CD4-positive, alpha-beta memory T cell (primary cell): ENCODE results near the gene NRSN2. TPM values are rescaled to one million over a fixed set of nuclear protein-coding genes. Genes with fewer than 3 reads are reported as not detected.

ENCODE experiments used
- CTCF ChIA-PET: fragments of 350-600 bp; sonication (Branson Sonifier 250); formaldehyde crosslinking; loops from one replicate; lab custom pipeline; 2021; ENCODE audit warnings: inconsistent platforms; ENCODE audit not compliant: partially characterized antibody; lab: Charles Lee
- POLR2A ChIA-PET: fragments of 350-600 bp; sonication (Branson Sonifier 250); formaldehyde crosslinking; loops from one replicate; lab custom pipeline; 2021; ENCODE audit not compliant: partially characterized antibody; lab: Charles Lee
- DNase-seq, 5 donors: peaks; one replicate each; pipeline versions ENCODE4 v3.0.0 to v3.0.0-alpha.2; 2020 to 2022; ENCODE audit warnings: mixed read lengths in 1 of 5
- H3K27ac ChIP-seq: one replicate; pipeline ENCODE4 v1.7.0; 2013; ENCODE audit warnings: low read depth, low read length
- H3K27me3 ChIP-seq: 2 replicates; pipeline ENCODE4 v1.7.0; 2013; ENCODE audit warnings: mild to moderate bottlenecking, low read length, moderate library complexity; ENCODE audit not compliant: insufficient read depth
- H3K36me3 ChIP-seq: 2 replicates; pipeline ENCODE4 v1.7.0; 2013; ENCODE audit warnings: mild to moderate bottlenecking, low read length, moderate library complexity; ENCODE audit not compliant: insufficient read depth
- H3K4me1 ChIP-seq: 2 replicates; pipeline ENCODE4 v1.7.0; 2013; ENCODE audit warnings: mild to moderate bottlenecking, low read length, moderate library complexity; ENCODE audit not compliant: insufficient read depth
- H3K4me3 ChIP-seq, 2 donors: one replicate each; pipeline ENCODE4 v1.7.0; 2013; ENCODE audit warnings: low read length in 2 of 2, mild to moderate bottlenecking in 1 of 2
- H3K9me3 ChIP-seq, 2 donors: one replicate each; pipeline ENCODE4 v1.7.0; 2013; ENCODE audit warnings: low read length in 2 of 2, control low read depth in 1 of 2; ENCODE audit not compliant: control insufficient read depth in 1 of 2
- H3K27ac Mint-ChIP-seq, 7 donors: one replicate each; pipeline ENCODE4 v1.8.0; 2020 to 2021; ENCODE audit warnings: mixed read lengths in 7 of 7, mild to moderate bottlenecking in 6 of 7, inconsistent platforms in 3 of 7, moderate library complexity in 3 of 7
- H3K27me3 Mint-ChIP-seq, 2 donors: one replicate each; pipeline ENCODE4 v1.8.0; 2020 to 2021; ENCODE audit warnings: mixed read lengths in 2 of 2
- H3K36me3 Mint-ChIP-seq, 2 donors: one replicate each; pipeline ENCODE4 v1.8.0; 2020 to 2021; ENCODE audit warnings: mixed read lengths in 2 of 2, inconsistent platforms in 1 of 2, mild to moderate bottlenecking in 1 of 2
- H3K4me1 Mint-ChIP-seq, 4 donors: one replicate each; pipeline ENCODE4 v1.8.0; 2020 to 2021; ENCODE audit warnings: mixed read lengths in 4 of 4, mild to moderate bottlenecking in 1 of 4
- H3K4me3 Mint-ChIP-seq, 8 donors: one replicate each; pipeline ENCODE4 v1.8.0; 2020 to 2021; ENCODE audit warnings: mixed read lengths in 8 of 8, mild to moderate bottlenecking in 7 of 8, moderate library complexity in 6 of 8, inconsistent platforms in 3 of 8
- H3K9me3 Mint-ChIP-seq, 8 donors: one replicate each; pipeline ENCODE4 v1.8.0; 2020 to 2021; ENCODE audit warnings: mixed read lengths in 8 of 8, mild to moderate bottlenecking in 5 of 8, inconsistent platforms in 3 of 8, moderate library complexity in 1 of 8
- intact Hi-C: fragments of 100-400 bp; cut with micrococcal nuclease; formaldehyde crosslinking; loops from one replicate; pipeline ENCODE4 v1.15.1; 2023
- polyA plus RNA-seq, 2 donors: library from polyadenylated mRNA; unstranded; fragments of 300-500 nt; fragmentation: Illumina TruSeq; gene quantifications; one replicate each; pipeline ENCODE4 v1.2.3, GENCODE V29; 2021
- total RNA-seq, 2 experiments: library from RNA; stranded (reverse); gene quantifications; one replicate each; pipeline ENCODE4 v1.2.3, GENCODE V29; 2021

The NRSN2 gene
- total and polyA plus RNA-seq, 4 experiments from 2014 or later = 0.52 to 1.3 (median 1.1) TPM; not detected in 1

DNA sequence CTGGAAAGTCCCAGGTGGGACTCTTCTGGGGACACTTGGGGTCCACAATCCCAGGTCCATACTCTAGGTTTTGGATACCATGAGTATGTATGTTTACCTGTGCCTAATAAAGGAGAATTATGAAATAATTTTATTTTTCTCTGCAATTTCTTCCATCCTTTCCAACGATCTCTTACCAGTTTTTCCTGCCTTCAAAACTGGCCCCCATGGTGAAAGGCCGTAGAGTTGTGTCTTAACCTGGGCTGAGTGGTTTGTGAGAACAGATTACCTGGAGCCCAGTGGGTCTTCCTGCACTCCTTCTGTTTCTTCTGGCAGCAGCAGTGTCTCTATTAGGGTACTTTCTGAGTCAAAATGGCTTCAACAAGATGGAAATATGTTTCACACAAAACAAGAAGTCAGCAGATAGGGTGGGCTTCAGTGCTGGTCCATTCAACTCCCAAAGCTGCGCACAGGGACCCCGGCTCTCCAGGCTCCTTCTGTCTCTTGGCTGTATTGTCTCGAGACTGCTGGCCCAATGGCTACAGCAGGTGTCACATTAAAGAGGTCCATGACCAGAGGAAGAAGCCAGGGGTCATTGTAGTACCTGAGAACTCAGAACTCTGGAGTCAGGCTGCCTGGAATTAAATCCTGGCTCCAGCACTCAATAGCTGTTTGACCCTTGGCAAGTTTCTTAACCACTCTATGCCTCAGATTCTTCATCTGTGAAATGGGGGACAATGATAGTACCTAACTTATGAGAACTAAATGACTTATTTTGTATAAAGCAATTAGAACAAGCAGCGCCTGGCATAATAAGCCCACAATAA lies 50.7 kb downstream of the NRSN2 start:
- H3K27me3 Mint-ChIP-seq = no peaks in the 10 kb centered on the region
- H3K27ac ChIP-seq = no peak overlapping the region
- ChIA-PET POLR2A (interaction anchor here (1.0 kb wide), 1 partner anchor 10 kb away, joined by 3 read pairs; no protein-coding TSS in a partner anchor), CTCF (no interaction called here)
- H3K4me1 ChIP-seq = peaks cover 11% of the 10 kb centered on the region
- H3K4me3 ChIP-seq = no peak overlapping the region
- no peak for DNase-seq
- H3K27ac Mint-ChIP-seq = no peak overlapping the region
- H3K9me3 Mint-ChIP-seq = no peaks in the 10 kb centered on the region
- no peaks in the 10 kb centered on the region for H3K9me3 ChIP-seq
- peaks cover 29% of the 10 kb centered on the region for H3K36me3 ChIP-seq
- peaks cover 34 to 36% of the 10 kb centered on the region in 2 donors for H3K36me3 Mint-ChIP-seq
- intact Hi-C loops = no loop called here
- H3K4me3 Mint-ChIP-seq = no peak overlapping the region
- H3K27me3 ChIP-seq = no peaks in the 10 kb centered on the region
- peaks cover 5 to 8% (median 7%) of the 10 kb centered on the region in 4 donors for H3K4me1 Mint-ChIP-seq

- Mint-ChIP-seq H3K27ac (no peak overlapping the region), H3K4me1 (peaks cover 9 to 14% (median 11%) of the 10 kb centered on the region in 4 donors), H3K4me3 (no peak overlapping the region), H3K36me3 (peaks cover 23 to 25% of the 10 kb centered on the region in 2 donors), H3K27me3 (no peaks in the 10 kb centered on the region), H3K9me3 (no peaks in the 10 kb centered on the region)
- Histone ChIP-seq H3K4me3 (no peak overlapping the region), H3K27me3 (no peaks in the 10 kb centered on the region), H3K9me3 (no peaks in the 10 kb centered on the region), H3K36me3 (peaks cover 23% of the 10 kb centered on the region), H3K27ac (no peak overlapping the region), H3K4me1 (peaks cover 14% of the 10 kb centered on the region)
- ChIA-PET CTCF (interaction anchor here (2.4 kb wide), 1 partner anchor 45 kb away, joined by 7 read pairs; no protein-coding TSS in a partner anchor), POLR2A (no interaction called here)
- intact Hi-C loops = no loop called here
- no peak for DNase-seq
Measured at GRCh38 chr20:399182-399707, 52.3 kb downstream of the NRSN2 start.

DNA sequence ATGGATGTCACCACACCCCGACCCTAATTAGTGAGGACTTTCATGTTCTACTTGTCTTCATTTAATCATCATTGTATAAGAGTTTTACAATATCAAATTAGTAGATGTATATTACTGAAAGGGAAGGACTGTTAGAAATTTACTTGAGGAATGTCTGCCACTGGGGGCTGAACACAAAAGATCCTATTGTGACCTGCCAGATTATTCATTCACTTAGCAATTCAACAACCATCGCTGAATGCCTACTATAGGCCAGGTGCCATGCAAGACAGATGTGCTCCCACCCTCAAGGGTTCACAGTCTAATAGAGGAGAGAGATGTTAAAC lies 53.2 kb downstream of the NRSN2 start:
- Histone ChIP-seq H3K27me3 (no peaks in the 10 kb centered on the region), H3K9me3 (no peaks in the 10 kb centered on the region), H3K36me3 (peaks cover 20% of the 10 kb centered on the region), H3K4me3 (no peak overlapping the region), H3K4me1 (peaks cover 14% of the 10 kb centered on the region), H3K27ac (no peak overlapping the region)
- no peaks in the 10 kb centered on the region for H3K27me3 Mint-ChIP-seq
- peaks cover 9 to 14% (median 11%) of the 10 kb centered on the region in 4 donors for H3K4me1 Mint-ChIP-seq
- H3K9me3 Mint-ChIP-seq = no peaks in the 10 kb centered on the region
- ChIA-PET POLR2A (no interaction called here), CTCF (interaction anchor here (2.4 kb wide), 1 partner anchor 45 kb away, joined by 7 read pairs; no protein-coding TSS in a partner anchor)
- H3K4me3 Mint-ChIP-seq = no peak overlapping the region
- H3K27ac Mint-ChIP-seq = no peak overlapping the region
- intact Hi-C loops = no loop called here
- peaks cover 19 to 22% of the 10 kb centered on the region in 2 donors for H3K36me3 Mint-ChIP-seq
- DNase-seq = no peak

GRCh38 chr20:400454-401275 lies 53.8 kb downstream of the NRSN2 start:
- intact Hi-C loops = no loop called here
- CTCF ChIA-PET = interaction anchor here (2.4 kb wide), 1 partner anchor 46 kb away, joined by 7 read pairs; no protein-coding TSS in a partner anchor

GRCh38 chr20:401682-402495 lies 55.0 kb downstream of the NRSN2 start:
- no peak for DNase-seq
- intact Hi-C loops = no loop called here
- Histone ChIP-seq H3K4me3 (no peak overlapping the region), H3K36me3 (peaks cover 4% of the 10 kb centered on the region), H3K27ac (no peak overlapping the region), H3K9me3 (no peaks in the 10 kb centered on the region), H3K27me3 (no peaks in the 10 kb centered on the region), H3K4me1 (peaks cover 17% of the 10 kb centered on the region)
- Mint-ChIP-seq H3K9me3 (peaks cover 0 to 1% (median 0%) of the 10 kb centered on the region in 8 donors), H3K27me3 (no peaks in the 10 kb centered on the region), H3K36me3 (peaks cover 11 to 14% of the 10 kb centered on the region in 2 donors), H3K4me3 (no peak overlapping the region), H3K4me1 (peaks cover 13 to 17% (median 14%) of the 10 kb centered on the region in 4 donors), H3K27ac (no peak overlapping the region)
- ChIA-PET CTCF (no interaction called here), POLR2A (no interaction called here)

More at GRCh38 chr20:400454-401275, 53.8 kb downstream of the NRSN2 start:
- Histone ChIP-seq H3K4me3 (no peak overlapping the region), H3K27ac (no peak overlapping the region), H3K4me1 (peaks cover 14% of the 10 kb centered on the region), H3K9me3 (no peaks in the 10 kb centered on the region), H3K27me3 (no peaks in the 10 kb centered on the region), H3K36me3 (peaks cover 14% of the 10 kb centered on the region)
- no peaks in the 10 kb centered on the region for H3K27me3 Mint-ChIP-seq
- DNase-seq = no peak
- peaks cover 10 to 14% (median 11%) of the 10 kb centered on the region in 4 donors for H3K4me1 Mint-ChIP-seq
- H3K9me3 Mint-ChIP-seq = no peaks in the 10 kb centered on the region
- POLR2A ChIA-PET = no interaction called here
- peaks cover 16% of the 10 kb centered on the region in 2 donors for H3K36me3 Mint-ChIP-seq
- H3K4me3 Mint-ChIP-seq = no peak overlapping the region
- peak overlapping the region in 1 of 7 donors; percentile 28 for H3K27ac Mint-ChIP-seq

- Histone ChIP-seq H3K9me3 (no peaks in the 10 kb centered on the region), H3K4me3 (no peak overlapping the region), H3K27me3 (no peaks in the 10 kb centered on the region), H3K27ac (no peak overlapping the region), H3K4me1 (peaks cover 23% of the 10 kb centered on the region), H3K36me3 (no peaks in the 10 kb centered on the region)
- H3K4me1 Mint-ChIP-seq = peaks cover 19 to 23% (median 20%) of the 10 kb centered on the region in 4 donors
- H3K9me3 Mint-ChIP-seq = peaks cover 0 to 6% (median 0%) of the 10 kb centered on the region in 8 donors
- ChIA-PET CTCF (no interaction called here), POLR2A (no interaction called here)
- intact Hi-C loops = no loop called here
- no peak overlapping the region for H3K27ac Mint-ChIP-seq
- no peaks in the 10 kb centered on the region for H3K27me3 Mint-ChIP-seq
- peaks cover 8 to 15% of the 10 kb centered on the region in 2 donors for H3K36me3 Mint-ChIP-seq
- DNase-seq = no peak
- H3K4me3 Mint-ChIP-seq = peak overlapping the region in 1 of 8 donors; percentile 60
Measured at GRCh38 chr20:402496-402885, 55.6 kb downstream of the NRSN2 start.
